Putamen (tissue), 1 donor: ENCODE measurements around the gene OSM.

Source experiments
- DNase-seq: peaks from one replicate; pipeline ENCODE4 v3.0.0-alpha.2; 2016; ENCODE audit warnings: low spot score

The OSM gene

GRCh38 chr22:30285176-30285845 lies 18.7 kb upstream of the OSM start:
- no peak for DNase-seq

- DNase-seq = no peak
Observed at GRCh38 chr22:30284666-30285065, 18.0 kb upstream of the OSM start.

GRCh38 chr22:30284172-30284571 lies 17.5 kb upstream of the OSM start:
- DNase-seq = no peak

- DNase-seq = no peak
Observed at GRCh38 chr22:30283342-30283741, 16.7 kb upstream of the OSM start.

GRCh38 chr22:30282616-30283046 lies 16.0 kb upstream of the OSM start:
- no peak for DNase-seq

GRCh38 chr22:30280505-30280904 lies 13.9 kb upstream of the OSM start:
- DNase-seq = no peak

GRCh38 chr22:30279932-30280331 lies 13.3 kb upstream of the OSM start:
- no peak for DNase-seq

GRCh38 chr22:30279046-30279788 lies 12.6 kb upstream of the OSM start:
- no peak for DNase-seq

- DNase-seq = no peak
Observed at GRCh38 chr22:30277547-30278344, 11.1 kb upstream of the OSM start.

GRCh38 chr22:30276039-30276438 lies 9.4 kb upstream of the OSM start:
- DNase-seq = no peak

GRCh38 chr22:30275625-30276024 lies 9.0 kb upstream of the OSM start:
- no peak for DNase-seq

- DNase-seq = no peak
Observed at GRCh38 chr22:30274437-30274812, 7.8 kb upstream of the OSM start.

- no peak for DNase-seq
Observed at GRCh38 chr22:30273711-30274436, 7.2 kb upstream of the OSM start.

- DNase-seq = no peak
Observed at GRCh38 chr22:30272781-30273601, 6.3 kb upstream of the OSM start.

- peak; percentile 60 for DNase-seq
Observed at GRCh38 chr22:30270832-30271231, 4.2 kb upstream of the OSM start.

- no peak for DNase-seq
Observed at GRCh38 chr22:30268331-30268730, 1.7 kb upstream of the OSM start.

GRCh38 chr22:30267382-30268302 lies 991 bp upstream of the OSM start:
- no peak for DNase-seq

- DNase-seq = no peak
Observed at GRCh38 chr22:30265823-30266444, 717 bp downstream of the OSM start.

GRCh38 chr22:30265131-30265720 lies 1.4 kb downstream of the OSM start:
- DNase-seq = no peak
